GM12874 (cell line): ENCODE measurements around the gene FAM171A1.

Experiments
- CTCF ChIP-seq: IDR thresholded peaks from 2 replicates; pipeline ENCODE4 v1.5.1; 2011; ENCODE audit warnings: low read depth, mild to moderate bottlenecking, control low read depth, low read length, moderate library complexity; ENCODE audit not compliant: insufficient read depth

FAM171A1 gene

GRCh38 chr10:15300145-15300544 lies 70.9 kb downstream of the FAM171A1 start:
- no peak for TF ChIP-seq CTCF

- no peak for TF ChIP-seq CTCF
Measured at GRCh38 chr10:15296701-15297100, 74.4 kb downstream of the FAM171A1 start.

GRCh38 chr10:15295537-15296325 lies 75.4 kb downstream of the FAM171A1 start:
- TF ChIP-seq CTCF, result no peak

GRCh38 chr10:15293862-15294842 lies 76.9 kb downstream of the FAM171A1 start:
- TF ChIP-seq CTCF, result no peak

GRCh38 chr10:15290671-15291070 lies 80.4 kb downstream of the FAM171A1 start:
- TF ChIP-seq CTCF, result no peak

- TF ChIP-seq CTCF, result no peak
Measured at GRCh38 chr10:15290150-15290549, 80.9 kb downstream of the FAM171A1 start.

GRCh38 chr10:15280974-15281373 lies 90.1 kb downstream of the FAM171A1 start:
- TF ChIP-seq CTCF, result no peak
